Natural killer cell (primary cell): ENCODE measurements around the gene PRKG1. TPM values are rescaled to one million over a fixed set of nuclear protein-coding genes. Genes with fewer than 3 reads are reported as not detected.

Experiments used
- ATAC-seq, 3 donors: fragments of 150-1000 bp in 2 of 3; fragments of 200-7000 bp in 1 of 3; cut with Tn5 transposase; 1 replicate in 1 of 3; 2 replicates in 2 of 3; pipeline ENCODE4 v1.10.0; 2021; ENCODE audit warnings: mild to moderate bottlenecking in 2 of 3, moderate library complexity in 2 of 3
- DNase-seq, 2 donors: peaks; one replicate each; pipeline versions ENCODE4 v3.0.0 to v3.0.0-alpha.2; 2013 to 2021; ENCODE audit warnings: mixed read lengths in 1 of 2
- H3K27ac ChIP-seq: one replicate; pipeline ENCODE4 v1.5.1; 2013; ENCODE audit warnings: mild to moderate bottlenecking, low read length
- H3K27me3 ChIP-seq: one replicate; pipeline ENCODE4 v1.6.1; 2013; ENCODE audit warnings: low read length; ENCODE audit not compliant: control insufficient read depth, insufficient read depth
- H3K36me3 ChIP-seq: one replicate; pipeline ENCODE4 v1.6.1; 2013; ENCODE audit warnings: low read length; ENCODE audit not compliant: control insufficient read depth, insufficient read depth
- H3K4me1 ChIP-seq: one replicate; pipeline ENCODE4 v1.6.1; 2013; ENCODE audit warnings: low read length; ENCODE audit not compliant: control insufficient read depth, insufficient read depth
- H3K4me3 ChIP-seq: one replicate; pipeline ENCODE4 v1.5.1; 2013; ENCODE audit warnings: low read length
- H3K9me3 ChIP-seq: one replicate; pipeline ENCODE4 v1.6.1; 2013; ENCODE audit warnings: low read length; ENCODE audit not compliant: control insufficient read depth, insufficient read depth
- H3K27ac Mint-ChIP-seq, 2 donors: one replicate each; pipeline ENCODE4 v1.8.0; 2022; ENCODE audit warnings: mild to moderate bottlenecking in 2 of 2, mixed read lengths in 2 of 2, moderate library complexity in 1 of 2
- H3K27me3 Mint-ChIP-seq, 2 donors: one replicate each; pipeline ENCODE4 v1.8.0; 2022; ENCODE audit warnings: low read depth in 2 of 2, mixed read lengths in 2 of 2
- H3K36me3 Mint-ChIP-seq: one replicate; pipeline ENCODE4 v1.8.0; 2022; ENCODE audit warnings: mixed read lengths
- H3K4me1 Mint-ChIP-seq, 2 donors: one replicate each; pipeline ENCODE4 v1.8.0; 2022; ENCODE audit warnings: mixed read lengths in 2 of 2
- H3K4me3 Mint-ChIP-seq: one replicate; pipeline ENCODE4 v1.8.0; 2022; ENCODE audit warnings: mild to moderate bottlenecking, moderate library complexity, mixed read lengths
- H3K9me3 Mint-ChIP-seq, 2 donors: one replicate each; pipeline ENCODE4 v1.8.0; 2022; ENCODE audit warnings: mixed read lengths in 2 of 2
- CTCF ChIP-seq: fragments of 200-600 bp; IDR thresholded peaks from one replicate; pipeline ENCODE4 v1.8.0; 2022; ENCODE audit warnings: antibody characterized with exemption
- WGBS: methylation state at CpG from one replicate; pipeline ENCODE4 v1.1.7; 2013; ENCODE audit warnings: missing lambda C conversion rate; ENCODE audit not compliant: insufficient coverage; 5-methylcytosine and 5-hydroxymethylcytosine counted together
- intact Hi-C: fragments of 100-400 bp; cut with micrococcal nuclease; formaldehyde crosslinking; loops from one replicate; pipeline ENCODE4 v1.14.2; 2022
- total RNA-seq, 4 donors: library from RNA; stranded (reverse); fragments of 120-200 nt in 1 of 4; gene quantifications; one replicate each; pipeline versions ENCODE4 v1.2.3 to v1.2.4, GENCODE V29; 2013 to 2022

The PRKG1 gene
- total RNA-seq, 3 donors from 2014 or later (not counting 1 experiment from before 2014, with no cell fraction given): 0.23 to 0.41 (median 0.35) TPM

- H3K4me1 ChIP-seq: no peaks in the 10 kb centered on the region
- 95% methylated on average over 3 of the region's 4 CpGs for WGBS
- intact Hi-C loops: no loop called here
- no peaks in the 10 kb centered on the region for H3K27me3 Mint-ChIP-seq
- H3K4me1 Mint-ChIP-seq: no peaks in the 10 kb centered on the region
- no peak for DNase-seq
- H3K36me3 ChIP-seq: no peaks in the 10 kb centered on the region
- no peaks in the 10 kb centered on the region for H3K9me3 ChIP-seq
- H3K4me3 ChIP-seq: no peak overlapping the region
- no peak for ATAC-seq
- no peaks in the 10 kb centered on the region for H3K27me3 ChIP-seq
- no peak overlapping the region for H3K27ac Mint-ChIP-seq
- H3K4me3 Mint-ChIP-seq: no peak overlapping the region
- TF ChIP-seq CTCF: no peak
- no peaks in the 10 kb centered on the region for H3K36me3 Mint-ChIP-seq
- no peak overlapping the region for H3K27ac ChIP-seq
- peaks cover 0 to 3% of the 10 kb centered on the region in 2 donors for H3K9me3 Mint-ChIP-seq
Measured at GRCh38 chr10:52106011-52106410, 1031.7 kb downstream of the PRKG1 start.

DNA sequence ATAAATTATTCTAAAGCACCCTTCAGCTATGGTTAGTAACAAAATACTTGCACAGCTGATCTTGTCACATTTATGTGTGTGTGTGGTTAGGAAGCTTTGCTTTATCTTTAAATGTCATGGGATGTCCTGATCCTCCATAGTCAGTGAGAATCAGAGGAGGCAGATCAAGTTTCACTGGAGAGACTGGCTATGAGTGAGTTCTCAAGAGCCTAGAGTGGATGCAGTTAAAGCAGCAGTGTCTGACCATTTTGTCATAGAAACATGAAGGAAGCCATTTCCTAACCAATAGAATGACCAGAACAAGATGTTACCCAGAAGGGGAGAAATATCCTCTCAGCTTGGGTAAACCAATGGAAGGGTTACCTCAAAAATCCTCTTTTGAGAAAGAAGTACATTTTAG lies 1032.6 kb downstream of the PRKG1 start:
- Mint-ChIP-seq H3K27ac (no peak overlapping the region), H3K27me3 (no peaks in the 10 kb centered on the region), H3K4me1 (no peaks in the 10 kb centered on the region), H3K4me3 (no peak overlapping the region), H3K36me3 (no peaks in the 10 kb centered on the region), H3K9me3 (peaks cover 0 to 4% of the 10 kb centered on the region in 2 donors)
- no peak for ATAC-seq
- no peak for TF ChIP-seq CTCF
- no peaks in the 10 kb centered on the region for H3K4me1 ChIP-seq
- H3K27me3 ChIP-seq: no peaks in the 10 kb centered on the region
- no peaks in the 10 kb centered on the region for H3K36me3 ChIP-seq
- no peak for DNase-seq
- no peak overlapping the region for H3K27ac ChIP-seq
- intact Hi-C loops: no loop called here
- H3K9me3 ChIP-seq: no peaks in the 10 kb centered on the region
- H3K4me3 ChIP-seq: no peak overlapping the region

GRCh38 chr10:52108236-52108635 lies 1033.9 kb downstream of the PRKG1 start:
- H3K27ac ChIP-seq: no peak overlapping the region

More at GRCh38 chr10:52108236-52108635, 1033.9 kb downstream of the PRKG1 start:
- ATAC-seq: no peak
- TF ChIP-seq CTCF: no peak
- Mint-ChIP-seq H3K27ac (no peak overlapping the region), H3K4me3 (no peak overlapping the region), H3K27me3 (no peaks in the 10 kb centered on the region), H3K4me1 (no peaks in the 10 kb centered on the region), H3K9me3 (peaks cover 0 to 8% of the 10 kb centered on the region in 2 donors), H3K36me3 (no peaks in the 10 kb centered on the region)
- H3K36me3 ChIP-seq: no peaks in the 10 kb centered on the region
- no peaks in the 10 kb centered on the region for H3K9me3 ChIP-seq
- intact Hi-C loops: no loop called here
- WGBS: 89% methylated on average over 1 of the region's 1 CpG
- no peak overlapping the region for H3K4me3 ChIP-seq
- no peak for DNase-seq
- H3K4me1 ChIP-seq: no peaks in the 10 kb centered on the region
- no peaks in the 10 kb centered on the region for H3K27me3 ChIP-seq
